ENCODE results near the gene CDHR4. TPM values are rescaled to one million over a fixed set of nuclear protein-coding genes. Genes with fewer than 3 reads are reported as not detected.

CDHR4 gene
- total RNA-seq, 1 donor from 2014 or later, result not detected

DNA sequence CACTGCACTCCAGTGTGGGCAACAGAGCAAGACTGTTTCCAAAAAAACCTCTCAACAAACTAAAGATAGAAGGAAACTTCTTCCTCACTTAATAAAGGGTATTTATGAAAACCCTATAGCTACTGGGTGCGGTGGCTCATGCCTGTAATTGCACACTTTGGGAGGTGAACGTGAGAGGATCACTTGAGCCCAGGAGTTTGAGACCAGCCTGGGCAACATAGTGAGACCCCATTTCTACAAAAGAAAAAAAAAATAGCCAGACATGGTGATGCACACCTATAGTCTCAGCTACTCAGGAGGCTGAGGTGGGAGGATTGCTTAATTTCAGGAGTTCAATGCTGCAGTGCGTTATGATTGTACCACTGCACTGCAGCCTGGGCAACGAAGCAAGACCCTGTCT, 35.7 kb downstream of the CDHR4 start:
- no peaks in the 10 kb centered on the region for H3K27me3 ChIP-seq
- peaks cover 98% of the 10 kb centered on the region for H3K79me2 ChIP-seq (ENCODE audit: low read depth)
- H3K36me3 ChIP-seq, result no peaks in the 10 kb centered on the region
- H3K4me2 ChIP-seq, result no peak overlapping the region
- peaks cover 12% of the 10 kb centered on the region for H3K36me3 Mint-ChIP-seq
- H3K4me1 ChIP-seq, result no peaks in the 10 kb centered on the region
- H3K27ac ChIP-seq, result no peak overlapping the region
- no peak overlapping the region for H3K4me3 Mint-ChIP-seq
- no peaks in the 10 kb centered on the region for H3K4me1 Mint-ChIP-seq
- no peak overlapping the region for H2AFZ ChIP-seq (replicated peaks)
- no peaks in the 10 kb centered on the region for H3F3A ChIP-seq (ENCODE audit: low read depth)
- TF ChIP-seq, protein P1, sequence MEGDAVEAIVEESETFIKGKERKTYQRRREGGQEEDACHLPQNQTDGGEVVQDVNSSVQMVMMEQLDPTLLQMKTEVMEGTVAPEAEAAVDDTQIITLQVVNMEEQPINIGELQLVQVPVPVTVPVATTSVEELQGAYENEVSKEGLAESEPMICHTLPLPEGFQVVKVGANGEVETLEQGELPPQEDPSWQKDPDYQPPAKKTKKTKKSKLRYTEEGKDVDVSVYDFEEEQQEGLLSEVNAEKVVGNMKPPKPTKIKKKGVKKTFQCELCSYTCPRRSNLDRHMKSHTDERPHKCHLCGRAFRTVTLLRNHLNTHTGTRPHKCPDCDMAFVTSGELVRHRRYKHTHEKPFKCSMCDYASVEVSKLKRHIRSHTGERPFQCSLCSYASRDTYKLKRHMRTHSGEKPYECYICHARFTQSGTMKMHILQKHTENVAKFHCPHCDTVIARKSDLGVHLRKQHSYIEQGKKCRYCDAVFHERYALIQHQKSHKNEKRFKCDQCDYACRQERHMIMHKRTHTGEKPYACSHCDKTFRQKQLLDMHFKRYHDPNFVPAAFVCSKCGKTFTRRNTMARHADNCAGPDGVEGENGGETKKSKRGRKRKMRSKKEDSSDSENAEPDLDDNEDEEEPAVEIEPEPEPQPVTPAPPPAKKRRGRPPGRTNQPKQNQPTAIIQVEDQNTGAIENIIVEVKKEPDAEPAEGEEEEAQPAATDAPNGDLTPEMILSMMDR (IDR thresholded peaks at IDR 0.05), result no peak
- no peak for TF ChIP-seq EZH2 (IDR thresholded peaks at IDR 0.05)
- TF ChIP-seq EZH2phosphoT487 (IDR thresholded peaks at IDR 0.05), result no peak
- DNase-seq (ENCODE audit: low spot score), result no peak
- no peak overlapping the region for H3K4me3 ChIP-seq
- H3K9ac ChIP-seq, result no peak overlapping the region
- peaks cover 28% of the 10 kb centered on the region for H4K20me1 ChIP-seq (ENCODE audit: low read depth)
- H3K27ac Mint-ChIP-seq, result no peak overlapping the region
- no peaks in the 10 kb centered on the region for H3K9me3 ChIP-seq (ENCODE audit: low read depth)
- no peaks in the 10 kb centered on the region for H3K27me3 Mint-ChIP-seq (ENCODE audit: insufficient read depth, low read depth)
- H3K9me3 Mint-ChIP-seq, result no peaks in the 10 kb centered on the region

DNA sequence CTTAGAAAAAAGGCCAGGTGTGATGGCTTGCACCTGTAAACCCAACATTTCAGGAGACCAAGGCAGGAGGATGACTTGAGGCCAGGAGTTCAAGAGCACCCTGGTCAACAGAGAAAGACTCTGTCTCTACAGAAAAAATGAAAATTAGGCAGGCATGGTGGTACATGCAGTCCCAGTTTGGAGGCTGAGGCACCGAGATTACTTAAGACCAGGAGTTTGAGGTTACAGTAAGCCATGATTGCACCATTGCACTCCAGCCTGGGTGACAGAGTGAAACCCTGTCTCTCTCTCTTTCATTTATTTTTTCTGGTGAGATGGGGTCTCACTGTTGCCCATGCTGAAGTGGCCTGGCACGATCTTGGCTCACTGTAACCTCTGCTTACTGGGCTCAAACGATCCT, 38.0 kb downstream of the CDHR4 start:
- DNase-seq (ENCODE audit: low spot score), result no peak
- Mint-ChIP-seq H3K36me3 (peaks cover 12% of the 10 kb centered on the region), H3K27me3 (ENCODE audit: insufficient read depth, low read depth) (no peaks in the 10 kb centered on the region), H3K4me3 (no peak overlapping the region), H3K4me1 (peaks cover 3% of the 10 kb centered on the region), H3K9me3 (no peaks in the 10 kb centered on the region), H3K27ac (no peak overlapping the region)
- H3K9ac ChIP-seq, result no peak overlapping the region
- no peak overlapping the region for H3K4me3 ChIP-seq
- H4K20me1 ChIP-seq (ENCODE audit: low read depth), result peaks cover 51% of the 10 kb centered on the region
- no peaks in the 10 kb centered on the region for H3K9me3 ChIP-seq (ENCODE audit: low read depth)
- H3K4me1 ChIP-seq, result no peaks in the 10 kb centered on the region
- no peak overlapping the region for H3K4me2 ChIP-seq
- H2AFZ ChIP-seq (replicated peaks), result no peak overlapping the region
- H3K27ac ChIP-seq, result no peak overlapping the region
- H3F3A ChIP-seq (ENCODE audit: low read depth), result no peaks in the 10 kb centered on the region
- no peaks in the 10 kb centered on the region for H3K27me3 ChIP-seq
- peaks cover 98% of the 10 kb centered on the region for H3K79me2 ChIP-seq (ENCODE audit: low read depth)
- H3K36me3 ChIP-seq, result no peaks in the 10 kb centered on the region
- TF ChIP-seq EZH2 (IDR thresholded peaks at IDR 0.05), result no peak
- TF ChIP-seq EZH2phosphoT487 (IDR thresholded peaks at IDR 0.05), result no peak
- TF ChIP-seq, protein P1 (IDR thresholded peaks at IDR 0.05), result no peak

DNA sequence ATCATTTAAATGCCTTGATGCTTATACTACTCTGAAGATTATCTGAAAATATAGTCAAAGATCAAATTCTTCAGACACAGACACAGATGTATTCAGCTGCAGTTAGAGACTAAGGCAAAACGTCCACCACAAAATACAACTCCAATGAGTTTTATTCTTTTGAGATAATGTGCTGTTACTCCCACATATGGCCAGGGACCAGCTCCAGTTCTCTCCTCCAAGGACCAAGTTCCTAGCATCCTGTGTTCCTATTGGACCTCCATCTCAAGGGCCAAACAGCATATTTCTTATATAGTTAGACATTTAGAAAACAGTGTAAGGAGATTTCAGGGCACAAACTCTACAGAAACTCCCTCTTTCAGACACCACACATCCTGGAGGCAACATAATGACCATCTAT, 40.4 kb downstream of the CDHR4 start:
- Histone ChIP-seq H3K4me1 (peaks cover 4% of the 10 kb centered on the region), H3K9me3 (ENCODE audit: low read depth) (no peaks in the 10 kb centered on the region), H3K27me3 (no peaks in the 10 kb centered on the region), H4K20me1 (ENCODE audit: low read depth) (peaks cover 69% of the 10 kb centered on the region), H3K9ac (no peak overlapping the region), H3K36me3 (no peaks in the 10 kb centered on the region), H3K27ac (no peak overlapping the region), H3K4me3 (no peak overlapping the region), H3F3A (ENCODE audit: low read depth) (no peaks in the 10 kb centered on the region), H3K4me2 (no peak overlapping the region), H3K79me2 (ENCODE audit: low read depth) (peaks cover 99% of the 10 kb centered on the region), H2AFZ (replicated peaks) (no peak overlapping the region)
- Mint-ChIP-seq H3K36me3 (peaks cover 7% of the 10 kb centered on the region), H3K4me1 (peaks cover 9% of the 10 kb centered on the region), H3K4me3 (no peak overlapping the region), H3K27me3 (ENCODE audit: insufficient read depth, low read depth) (no peaks in the 10 kb centered on the region), H3K9me3 (no peaks in the 10 kb centered on the region), H3K27ac (no peak overlapping the region)
- TF ChIP-seq EZH2phosphoT487 (IDR thresholded peaks at IDR 0.05) (no peak), EZH2 (IDR thresholded peaks at IDR 0.05) (no peak)
- TF ChIP-seq, protein P1 (IDR thresholded peaks at IDR 0.05), result no peak
- no peak for DNase-seq (ENCODE audit: low spot score)
